ENCODE data around the gene C6orf47. TPM values are rescaled to one million over a fixed set of nuclear protein-coding genes. Genes with fewer than 3 reads are reported as not detected.

Gene C6orf47
- total and polyA plus RNA-seq, 2 of the 13 experiments (the other 11 are each of a cell fraction or from before 2014, with no cell fraction given): 1.7 to 18.1 TPM

DNA sequence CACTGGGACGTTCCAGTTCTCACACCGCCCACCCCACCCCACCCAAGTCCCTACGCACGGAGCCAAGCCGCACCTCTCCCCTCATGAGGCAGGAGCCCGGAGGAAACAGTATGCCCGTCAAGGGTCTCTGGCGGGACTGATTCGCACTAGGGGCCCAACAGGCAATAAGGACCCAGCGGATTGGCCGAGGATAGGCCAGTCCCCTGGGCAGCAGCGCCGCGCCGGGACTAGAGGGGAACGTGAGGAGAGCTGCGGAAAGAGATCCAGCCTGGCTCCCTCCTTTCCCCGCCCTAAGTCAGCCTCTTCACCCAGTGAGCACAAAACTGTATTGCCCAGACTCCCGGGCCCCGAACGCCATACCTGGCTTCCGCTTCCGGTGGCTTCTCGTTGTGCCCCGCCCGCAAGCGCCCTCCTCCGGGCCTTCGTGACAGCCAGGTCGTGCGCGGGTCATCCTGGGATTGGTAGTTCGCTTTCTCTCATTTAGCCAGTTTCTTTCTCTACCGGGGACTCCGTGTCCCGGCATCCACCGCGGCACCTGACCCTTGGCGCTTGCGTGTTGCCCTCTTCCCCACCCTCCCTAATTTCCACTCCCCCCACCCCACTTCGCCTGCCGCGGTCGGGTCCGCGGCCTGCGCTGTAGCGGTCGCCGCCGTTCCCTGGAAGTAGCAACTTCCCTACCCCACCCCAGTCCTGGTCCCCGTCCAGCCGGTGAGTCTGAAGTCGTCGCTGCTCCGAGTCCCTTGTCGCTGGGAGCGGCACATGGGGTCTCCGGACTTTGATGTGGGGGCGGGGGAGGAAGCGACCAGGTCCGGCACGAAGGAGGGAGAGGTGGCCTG lies 5.1 kb upstream of the C6orf47 start, which contains the start of gene CSNK2B (continued):
- TF ChIP-seq, protein P1, sequence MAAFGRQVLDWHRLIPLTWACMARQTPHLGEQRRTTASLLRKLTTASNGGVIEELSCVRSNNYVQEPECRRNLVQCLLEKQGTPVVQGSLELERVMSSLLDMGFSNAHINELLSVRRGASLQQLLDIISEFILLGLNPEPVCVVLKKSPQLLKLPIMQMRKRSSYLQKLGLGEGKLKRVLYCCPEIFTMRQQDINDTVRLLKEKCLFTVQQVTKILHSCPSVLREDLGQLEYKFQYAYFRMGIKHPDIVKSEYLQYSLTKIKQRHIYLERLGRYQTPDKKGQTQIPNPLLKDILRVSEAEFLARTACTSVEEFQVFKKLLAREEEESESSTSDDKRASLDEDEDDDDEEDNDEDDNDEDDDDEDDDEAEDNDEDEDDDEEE (CRISPR knock-in tag; IDR thresholded peaks at IDR 0.05): no peak
- 0 out of 2 replicates have a peak, but pooled peaks have one; percentile 15 for TF ChIP-seq NFE2L2 (IDR thresholded peaks at IDR 0.05; ENCODE audit: low read length)
- TF ChIP-seq RBFOX2 (IDR thresholded peaks at IDR 0.05; ENCODE audit: low read depth, low read length): peak; percentile 94
- no peak; the same call in 1 of the 2 replicates for TF ChIP-seq SAFB2 (CRISPR knock-in tag; IDR thresholded peaks at IDR 0.05; ENCODE audit: borderline replicate concordance, low read depth)
- TF ChIP-seq STAG1 (CRISPR knock-in tag; IDR thresholded peaks at IDR 0.05): no peak
- no peak for TF ChIP-seq KDM1A (CRISPR knock-in tag; IDR thresholded peaks at IDR 0.05)
- no peak for TF ChIP-seq GABPA (IDR thresholded peaks at IDR 0.05; ENCODE audit: low read depth, low read length)
- peak; percentile 98 for TF ChIP-seq GABPA (CRISPR knock-in tag; IDR thresholded peaks at IDR 0.05; ENCODE audit: low read depth)
- TF ChIP-seq, protein P2, sequence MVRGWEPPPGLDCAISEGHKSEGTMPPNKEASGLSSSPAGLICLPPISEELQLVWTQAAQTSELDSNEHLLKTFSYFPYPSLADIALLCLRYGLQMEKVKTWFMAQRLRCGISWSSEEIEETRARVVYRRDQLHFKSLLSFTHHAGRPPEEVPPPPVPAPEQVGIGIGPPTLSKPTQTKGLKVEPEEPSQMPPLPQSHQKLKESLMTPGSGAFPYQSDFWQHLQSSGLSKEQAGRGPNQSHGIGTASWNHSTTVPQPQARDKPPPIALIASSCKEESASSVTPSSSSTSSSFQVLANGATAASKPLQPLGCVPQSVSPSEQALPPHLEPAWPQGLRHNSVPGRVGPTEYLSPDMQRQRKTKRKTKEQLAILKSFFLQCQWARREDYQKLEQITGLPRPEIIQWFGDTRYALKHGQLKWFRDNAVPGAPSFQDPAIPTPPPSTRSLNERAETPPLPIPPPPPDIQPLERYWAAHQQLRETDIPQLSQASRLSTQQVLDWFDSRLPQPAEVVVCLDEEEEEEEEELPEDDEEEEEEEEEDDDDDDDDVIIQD (CRISPR knock-in tag; IDR thresholded peaks at IDR 0.05; ENCODE audit: low read depth): no peak; the same call in 1 of the 2 replicates
- TF ChIP-seq SKI (IDR thresholded peaks at IDR 0.05; ENCODE audit: partially characterized antibody): no peak
- TF ChIP-seq PHF20 (CRISPR knock-in tag; IDR thresholded peaks at IDR 0.05): peak; percentile 82
- peak; percentile 44; the same call in 1 of the 2 replicates for TF ChIP-seq NR2F2 (IDR thresholded peaks at IDR 0.05; ENCODE audit: borderline replicate concordance, low read depth)
- peak; percentile 19 for TF ChIP-seq ZNF883 (CRISPR knock-in tag; IDR thresholded peaks at IDR 0.05; ENCODE audit: not compliant biosample characterization)
- TF ChIP-seq NKX3-1 (CRISPR knock-in tag; IDR thresholded peaks at IDR 0.05): 0 out of 2 replicates have a peak, but pooled peaks have one; percentile 87
- peak; percentile 26; the same call in 1 of the 2 replicates for TF ChIP-seq SPEN (CRISPR knock-in tag; IDR thresholded peaks at IDR 0.05; ENCODE audit: low read depth)
- TF ChIP-seq MYC (CRISPR knock-in tag; IDR thresholded peaks at IDR 0.05; ENCODE audit: borderline replicate concordance): peak; percentile 74; the same call in 1 of the 2 replicates
- no peak for TF ChIP-seq NFKBIZ (CRISPR knock-in tag; IDR thresholded peaks at IDR 0.05)
- peak; percentile 83; the same call in 1 of the 2 replicates for TF ChIP-seq ZNF256 (CRISPR knock-in tag; conservative IDR thresholded peaks at IDR 0.05)
- TF ChIP-seq ETV5 (CRISPR knock-in tag; IDR thresholded peaks at IDR 0.05; ENCODE audit: borderline replicate concordance): peak; percentile 85
- peak; percentile 94 for TF ChIP-seq KAT8 (CRISPR knock-in tag; IDR thresholded peaks at IDR 0.05)
- TF ChIP-seq DMAP1 (CRISPR knock-in tag; IDR thresholded peaks at IDR 0.05): peak; percentile 91
- no peak for TF ChIP-seq TSC22D2 (CRISPR knock-in tag; IDR thresholded peaks at IDR 0.05; ENCODE audit: borderline replicate concordance)
- TF ChIP-seq, protein P3, sequence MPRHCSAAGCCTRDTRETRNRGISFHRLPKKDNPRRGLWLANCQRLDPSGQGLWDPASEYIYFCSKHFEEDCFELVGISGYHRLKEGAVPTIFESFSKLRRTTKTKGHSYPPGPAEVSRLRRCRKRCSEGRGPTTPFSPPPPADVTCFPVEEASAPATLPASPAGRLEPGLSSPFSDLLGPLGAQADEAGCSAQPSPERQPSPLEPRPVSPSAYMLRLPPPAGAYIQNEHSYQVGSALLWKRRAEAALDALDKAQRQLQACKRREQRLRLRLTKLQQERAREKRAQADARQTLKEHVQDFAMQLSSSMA (CRISPR knock-in tag; IDR thresholded peaks at IDR 0.05): 0 out of 2 replicates have a peak, but pooled peaks have one; percentile 8
- no peak for TF ChIP-seq ZNF790 (CRISPR knock-in tag; IDR thresholded peaks at IDR 0.05; ENCODE audit: borderline replicate concordance)
- TF ChIP-seq HCFC1 (IDR thresholded peaks at IDR 0.05; ENCODE audit: low read depth, low read length): peak; percentile 96
- TF ChIP-seq, protein P4, sequence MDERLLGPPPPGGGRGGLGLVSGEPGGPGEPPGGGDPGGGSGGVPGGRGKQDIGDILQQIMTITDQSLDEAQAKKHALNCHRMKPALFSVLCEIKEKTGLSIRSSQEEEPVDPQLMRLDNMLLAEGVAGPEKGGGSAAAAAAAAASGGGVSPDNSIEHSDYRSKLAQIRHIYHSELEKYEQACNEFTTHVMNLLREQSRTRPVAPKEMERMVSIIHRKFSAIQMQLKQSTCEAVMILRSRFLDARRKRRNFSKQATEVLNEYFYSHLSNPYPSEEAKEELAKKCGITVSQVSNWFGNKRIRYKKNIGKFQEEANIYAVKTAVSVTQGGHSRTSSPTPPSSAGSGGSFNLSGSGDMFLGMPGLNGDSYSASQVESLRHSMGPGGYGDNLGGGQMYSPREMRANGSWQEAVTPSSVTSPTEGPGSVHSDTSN (CRISPR knock-in tag; IDR thresholded peaks at IDR 0.05): no peak; the same call in 1 of the 2 replicates
- peak; percentile 84 for TF ChIP-seq TAF15 (IDR thresholded peaks at IDR 0.05; ENCODE audit: low read depth, low read length, poor library complexity, severe bottlenecking)
- TF ChIP-seq GLI4 (CRISPR knock-in tag; IDR thresholded peaks at IDR 0.05; ENCODE audit: borderline replicate concordance): no peak

Data from HepG2 (cell line).